ENCODE measurements around the gene EFNB1. TPM values are rescaled to one million over a fixed set of nuclear protein-coding genes. Genes with fewer than 3 reads are reported as not detected.

The EFNB1 gene
- total and polyA plus RNA-seq, 7 experiments from 2014 or later = 2.6 to 5.1 (median 4.1) TPM

DNA sequence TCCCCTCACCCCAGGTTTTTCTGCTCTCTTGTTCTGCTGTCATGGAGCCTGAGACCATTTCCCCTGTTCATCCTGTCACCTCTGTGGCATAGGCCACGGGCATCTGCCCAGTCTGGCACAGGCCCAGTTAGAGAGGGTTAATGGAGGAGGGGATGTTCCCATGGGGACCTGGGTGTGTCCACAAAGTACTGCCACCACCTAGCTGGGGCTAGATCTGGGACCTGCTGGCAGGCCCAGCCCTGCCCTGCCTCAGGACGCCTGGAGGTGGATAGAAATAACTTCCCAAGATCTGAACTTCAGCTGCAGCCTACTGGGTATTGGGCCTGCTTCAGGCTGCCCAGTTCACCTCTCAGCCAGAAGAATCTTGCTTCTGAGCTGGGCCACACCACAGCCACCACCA lies 13.5 kb downstream of the EFNB1 start:
- Histone ChIP-seq H3K36me3 (ENCODE audit: control insufficient read depth in 2 of 3, insufficient read depth in 3 of 3, low read length in 3 of 3) (peaks cover 0 to 21% (median 0%) of the 10 kb centered on the region in 3 experiments), H3K9me3 (ENCODE audit: control insufficient read depth in 2 of 3, low read length in 3 of 3) (no peaks in the 10 kb centered on the region), H3K27ac (ENCODE audit: low read depth, low read length) (no peak overlapping the region), H3K27me3 (ENCODE audit: control insufficient read depth in 2 of 2, insufficient read depth in 2 of 2, low read length in 2 of 2) (no peaks in the 10 kb centered on the region), H3K4me1 (ENCODE audit: control insufficient read depth in 2 of 2, insufficient read depth in 2 of 2, low read length in 2 of 2) (no peaks in the 10 kb centered on the region), H3K4me3 (ENCODE audit: low read length) (no peak overlapping the region)
- Mint-ChIP-seq H3K4me3 (no peak overlapping the region), H3K27me3 (no peaks in the 10 kb centered on the region), H3K36me3 (peaks cover 0 to 11% (median 0%) of the 10 kb centered on the region in 5 donors), H3K27ac (no peak overlapping the region), H3K9me3 (no peaks in the 10 kb centered on the region), H3K4me1 (no peaks in the 10 kb centered on the region)
- ATAC-seq (no peak), DNase-seq (no peak)
- ChIA-PET CTCF (no interaction called here), POLR2A (no interaction called here)
- intact Hi-C loops (cut with micrococcal nuclease) = no loop called here

DNA sequence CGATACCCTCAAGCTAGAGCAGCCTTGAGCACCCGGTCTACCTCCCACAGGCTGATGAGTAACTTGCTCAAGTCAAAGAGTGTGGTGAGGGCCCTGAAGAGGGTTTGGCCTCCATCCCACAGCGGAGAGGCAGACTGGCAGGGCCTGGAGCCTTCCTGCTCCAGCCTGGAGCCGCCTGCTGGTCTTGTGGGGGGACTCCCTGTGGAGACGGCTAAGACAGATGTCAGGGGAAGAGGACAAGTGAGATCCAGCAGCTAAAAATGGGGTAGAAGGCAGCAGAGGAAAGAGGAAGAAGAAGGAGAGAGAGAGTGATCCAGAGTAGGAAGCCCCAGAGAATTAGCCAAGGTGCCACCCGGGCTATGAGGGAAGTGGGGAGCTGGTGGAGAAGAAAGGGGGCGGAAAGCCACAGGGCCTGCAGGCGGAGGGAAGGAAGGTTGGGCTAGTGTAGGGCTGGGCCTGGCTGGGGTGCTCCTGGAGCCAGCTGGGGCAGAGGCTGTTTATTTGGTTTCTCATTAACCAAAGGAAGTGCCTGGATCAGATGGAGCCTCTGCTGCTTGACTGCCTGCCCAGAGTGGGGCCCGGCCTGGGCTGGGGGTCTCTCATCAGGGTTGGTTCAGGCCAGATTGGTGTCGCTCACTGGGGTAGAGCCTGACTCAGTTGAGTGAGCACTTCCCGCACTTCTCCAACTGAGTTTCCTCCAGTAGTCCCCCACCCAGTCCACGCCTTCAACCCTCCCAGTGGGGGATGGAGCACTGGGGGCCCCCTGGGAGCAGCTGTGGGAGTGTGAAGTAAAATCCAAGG lies 14.2 kb downstream of the EFNB1 start:
- ChIA-PET CTCF (no interaction called here), POLR2A (no interaction called here)
- H3K27me3 ChIP-seq (ENCODE audit: control insufficient read depth in 2 of 2, insufficient read depth in 2 of 2, low read length in 2 of 2) = no peaks in the 10 kb centered on the region
- no peak overlapping the region for H3K4me3 Mint-ChIP-seq
- H3K9me3 Mint-ChIP-seq = no peaks in the 10 kb centered on the region
- H3K27ac Mint-ChIP-seq = peak overlapping the region in 1 of 9 donors; percentile 13
- H3K4me1 ChIP-seq (ENCODE audit: control insufficient read depth in 2 of 2, insufficient read depth in 2 of 2, low read length in 2 of 2) = no peaks in the 10 kb centered on the region
- no peaks in the 10 kb centered on the region for H3K27me3 Mint-ChIP-seq
- peaks cover 0 to 21% (median 0%) of the 10 kb centered on the region in 3 experiments for H3K36me3 ChIP-seq (ENCODE audit: control insufficient read depth in 2 of 3, insufficient read depth in 3 of 3, low read length in 3 of 3)
- intact Hi-C loops (cut with micrococcal nuclease) = no loop called here
- H3K36me3 Mint-ChIP-seq = peaks cover 0 to 11% (median 0%) of the 10 kb centered on the region in 5 donors
- no peaks in the 10 kb centered on the region for H3K4me1 Mint-ChIP-seq
- DNase-seq = no peak
- H3K27ac ChIP-seq (ENCODE audit: low read depth, low read length) = no peak overlapping the region
- no peak overlapping the region for H3K4me3 ChIP-seq (ENCODE audit: low read length)
- peak; percentile 32 for ATAC-seq
- no peaks in the 10 kb centered on the region for H3K9me3 ChIP-seq (ENCODE audit: control insufficient read depth in 2 of 3, low read length in 3 of 3)

DNA sequence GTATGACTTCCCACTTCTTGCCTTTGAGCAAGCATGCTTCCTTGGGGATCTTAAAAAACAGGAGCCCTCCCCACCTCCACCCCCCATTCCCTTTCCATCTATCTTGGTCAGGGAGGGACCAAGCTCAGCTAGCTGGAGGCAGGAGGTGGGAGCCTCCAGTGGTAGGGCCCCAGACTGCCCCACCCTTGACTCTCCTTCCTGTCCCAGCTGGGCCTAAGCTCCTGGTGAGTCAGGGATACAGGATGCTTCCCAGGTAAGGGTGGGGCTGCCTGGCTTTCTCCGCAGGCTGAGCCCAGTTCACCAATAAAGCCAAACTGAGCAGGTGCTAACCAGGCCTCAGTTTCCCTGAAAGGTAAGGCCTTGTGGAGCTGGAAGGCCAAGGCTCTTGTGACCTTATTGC lies 15.2 kb downstream of the EFNB1 start:
- no peak for ATAC-seq
- Mint-ChIP-seq H3K27ac (no peak overlapping the region), H3K4me1 (no peaks in the 10 kb centered on the region), H3K4me3 (no peak overlapping the region), H3K9me3 (no peaks in the 10 kb centered on the region), H3K36me3 (peaks cover 0 to 11% (median 0%) of the 10 kb centered on the region in 5 donors), H3K27me3 (no peaks in the 10 kb centered on the region)
- ChIA-PET POLR2A (no interaction called here), CTCF (no interaction called here)
- Histone ChIP-seq H3K27ac (ENCODE audit: low read depth, low read length) (no peak overlapping the region), H3K27me3 (ENCODE audit: control insufficient read depth in 2 of 2, insufficient read depth in 2 of 2, low read length in 2 of 2) (no peaks in the 10 kb centered on the region), H3K9me3 (ENCODE audit: control insufficient read depth in 2 of 3, low read length in 3 of 3) (no peaks in the 10 kb centered on the region), H3K36me3 (ENCODE audit: control insufficient read depth in 2 of 3, insufficient read depth in 3 of 3, low read length in 3 of 3) (peaks cover 0 to 21% (median 0%) of the 10 kb centered on the region in 3 experiments), H3K4me1 (ENCODE audit: control insufficient read depth in 2 of 2, insufficient read depth in 2 of 2, low read length in 2 of 2) (no peaks in the 10 kb centered on the region), H3K4me3 (ENCODE audit: low read length) (no peak overlapping the region)
- no peak for DNase-seq
- intact Hi-C loops (cut with micrococcal nuclease) = no loop called here

DNA sequence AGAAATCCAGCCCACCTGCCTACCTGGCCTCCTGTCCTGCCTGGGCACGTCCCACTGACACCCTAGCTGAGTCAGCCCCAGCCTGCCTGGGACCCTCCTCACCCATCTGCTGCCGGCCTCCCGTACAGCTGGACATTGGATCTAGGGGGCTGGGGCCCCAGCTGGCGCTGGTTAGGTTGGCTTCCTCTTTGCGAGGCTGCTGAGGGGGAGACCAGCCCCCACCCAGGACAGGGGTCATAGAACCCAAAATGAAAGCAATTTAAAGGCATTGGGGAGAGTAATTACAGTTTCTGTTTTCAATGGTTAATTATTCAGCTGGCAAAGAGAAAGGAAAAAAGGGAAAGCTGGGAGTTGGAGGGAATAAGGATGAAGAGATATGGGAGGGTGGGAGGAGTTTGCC lies 15.8 kb downstream of the EFNB1 start:
- Histone ChIP-seq H3K4me3 (ENCODE audit: low read length) (no peak overlapping the region), H3K9me3 (ENCODE audit: control insufficient read depth in 2 of 3, low read length in 3 of 3) (no peaks in the 10 kb centered on the region), H3K4me1 (ENCODE audit: control insufficient read depth in 2 of 2, insufficient read depth in 2 of 2, low read length in 2 of 2) (no peaks in the 10 kb centered on the region), H3K27me3 (ENCODE audit: control insufficient read depth in 2 of 2, insufficient read depth in 2 of 2, low read length in 2 of 2) (no peaks in the 10 kb centered on the region), H3K27ac (ENCODE audit: low read depth, low read length) (no peak overlapping the region), H3K36me3 (ENCODE audit: control insufficient read depth in 2 of 3, insufficient read depth in 3 of 3, low read length in 3 of 3) (peaks cover 0 to 17% (median 0%) of the 10 kb centered on the region in 3 experiments)
- H3K27ac Mint-ChIP-seq = no peak overlapping the region
- H3K9me3 Mint-ChIP-seq = no peaks in the 10 kb centered on the region
- POLR2A ChIA-PET = no interaction called here
- CTCF ChIA-PET = no interaction called here
- ATAC-seq (no peak), DNase-seq (no peak)
- no peak overlapping the region for H3K4me3 Mint-ChIP-seq
- no peaks in the 10 kb centered on the region for H3K27me3 Mint-ChIP-seq
- peaks cover 0 to 11% (median 0%) of the 10 kb centered on the region in 5 donors for H3K36me3 Mint-ChIP-seq
- no peaks in the 10 kb centered on the region for H3K4me1 Mint-ChIP-seq
- intact Hi-C loops (cut with micrococcal nuclease) = no loop called here

DNA sequence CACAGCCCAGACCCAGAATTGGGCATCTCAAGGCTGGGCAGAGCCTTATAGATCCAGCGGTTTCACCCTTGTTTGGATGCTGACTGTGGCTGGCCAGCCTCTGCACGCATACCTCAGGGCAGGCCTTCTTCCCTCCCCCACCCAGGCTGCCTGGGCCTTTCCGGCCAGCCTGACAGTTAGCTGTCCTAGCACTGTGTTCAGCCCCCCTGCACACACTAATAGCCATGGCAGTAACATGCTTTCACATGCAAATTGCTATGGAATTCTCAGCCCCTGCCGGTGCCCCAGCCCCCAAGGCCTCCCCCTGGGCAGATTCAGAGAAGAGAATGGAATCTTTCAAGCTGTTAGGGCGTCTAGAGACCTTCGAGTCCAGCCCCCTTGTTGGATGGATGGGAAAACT lies 17.7 kb downstream of the EFNB1 start:
- H3K27ac ChIP-seq (ENCODE audit: low read depth, low read length) = no peak overlapping the region
- H3K36me3 Mint-ChIP-seq = peaks cover 0 to 5% (median 0%) of the 10 kb centered on the region in 5 donors
- no peak overlapping the region for H3K4me3 Mint-ChIP-seq
- H3K4me1 ChIP-seq (ENCODE audit: control insufficient read depth in 2 of 2, insufficient read depth in 2 of 2, low read length in 2 of 2) = no peaks in the 10 kb centered on the region
- H3K4me3 ChIP-seq (ENCODE audit: low read length) = no peak overlapping the region
- no peaks in the 10 kb centered on the region for H3K27me3 ChIP-seq (ENCODE audit: control insufficient read depth in 2 of 2, insufficient read depth in 2 of 2, low read length in 2 of 2)
- no peaks in the 10 kb centered on the region for H3K9me3 ChIP-seq (ENCODE audit: control insufficient read depth in 2 of 3, low read length in 3 of 3)
- H3K36me3 ChIP-seq (ENCODE audit: control insufficient read depth in 2 of 3, insufficient read depth in 3 of 3, low read length in 3 of 3) = peaks cover 0 to 2% (median 0%) of the 10 kb centered on the region in 3 experiments
- DNase-seq (no peak), ATAC-seq (no peak)
- H3K27ac Mint-ChIP-seq = no peak overlapping the region
- POLR2A ChIA-PET = no interaction called here
- intact Hi-C loops (cut with micrococcal nuclease) = no loop called here
- no peaks in the 10 kb centered on the region for H3K9me3 Mint-ChIP-seq
- no peaks in the 10 kb centered on the region for H3K4me1 Mint-ChIP-seq
- H3K27me3 Mint-ChIP-seq = no peaks in the 10 kb centered on the region
- CTCF ChIA-PET = no interaction called here

DNA sequence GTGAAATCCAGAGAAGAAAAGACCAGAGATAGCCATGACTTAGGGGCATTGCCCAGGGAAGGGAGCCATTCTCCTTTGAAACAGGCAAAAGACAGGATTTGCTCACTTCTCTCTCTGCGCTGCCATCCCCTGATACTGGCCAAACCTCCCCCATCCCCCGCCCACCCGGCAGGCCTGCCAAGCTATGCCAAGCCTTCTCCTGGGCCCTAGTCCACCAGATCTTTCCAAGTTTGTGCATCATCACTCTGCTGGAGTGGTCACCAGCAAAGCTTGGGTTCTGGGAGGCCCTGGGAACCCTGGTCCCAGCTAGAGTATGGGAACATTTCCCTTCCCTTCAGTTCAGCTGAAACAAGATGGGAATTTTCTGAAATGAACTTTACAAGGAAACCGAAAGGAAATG lies 18.4 kb downstream of the EFNB1 start:
- peaks cover 0 to under 1% (median 0%) of the 10 kb centered on the region in 5 donors for H3K36me3 Mint-ChIP-seq

More for the DNA sequence above, 18.4 kb downstream of the EFNB1 start:
- DNase-seq (no peak), ATAC-seq (no peak)
- H3K4me1 ChIP-seq (ENCODE audit: control insufficient read depth in 2 of 2, insufficient read depth in 2 of 2, low read length in 2 of 2) = no peaks in the 10 kb centered on the region
- no peaks in the 10 kb centered on the region for H3K36me3 ChIP-seq (ENCODE audit: control insufficient read depth in 2 of 3, insufficient read depth in 3 of 3, low read length in 3 of 3)
- POLR2A ChIA-PET = no interaction called here
- no peaks in the 10 kb centered on the region for H3K4me1 Mint-ChIP-seq
- H3K4me3 Mint-ChIP-seq = no peak overlapping the region
- CTCF ChIA-PET = no interaction called here
- H3K27me3 Mint-ChIP-seq = no peaks in the 10 kb centered on the region
- H3K27me3 ChIP-seq (ENCODE audit: control insufficient read depth in 2 of 2, insufficient read depth in 2 of 2, low read length in 2 of 2) = no peaks in the 10 kb centered on the region
- H3K27ac ChIP-seq (ENCODE audit: low read depth, low read length) = no peak overlapping the region
- H3K4me3 ChIP-seq (ENCODE audit: low read length) = no peak overlapping the region
- H3K9me3 ChIP-seq (ENCODE audit: control insufficient read depth in 2 of 3, low read length in 3 of 3) = no peaks in the 10 kb centered on the region
- no peaks in the 10 kb centered on the region for H3K9me3 Mint-ChIP-seq
- no peak overlapping the region for H3K27ac Mint-ChIP-seq
- intact Hi-C loops (cut with micrococcal nuclease) = no loop called here
